Measurements from ENCODE around the gene NEDD4L.
"Not testable (repeated sequence)": the region's sequence is repeated elsewhere in the genome, so short reads cannot be mapped to it uniquely, and the experiment has no call there.

- TF ChIP-seq YY1 (tag by site-specific recombination; IDR thresholded peaks at IDR 0.05); SP2 (tag by site-specific recombination; IDR thresholded peaks at IDR 0.05); ZNF16 (tag by site-specific recombination; IDR thresholded peaks at IDR 0.05; ENCODE audit: low read depth); REST (tag by site-specific recombination; IDR thresholded peaks at IDR 0.05); MYNN (tag by site-specific recombination; IDR thresholded peaks at IDR 0.05; ENCODE audit: borderline replicate concordance): not testable (repeated sequence)
Measured at GRCh38 chr18:58170036-58170435, 126.0 kb downstream of the NEDD4L start.
